GM18868 (cell line): ENCODE measurements around the gene DOC2B.
"Not testable (repeated sequence)": the region's sequence is repeated elsewhere in the genome, so short reads cannot be mapped to it uniquely, and the experiment has no call there.

ENCODE experiments used
- ATAC-seq: cut with Tn5 transposase; IDR thresholded peaks from one replicate; pipeline ENCODE4 v1.9.1; 2021; ENCODE audit warnings: mild to moderate bottlenecking, moderate library complexity; ENCODE audit not compliant: unreplicated experiment

The DOC2B gene

GRCh38 chr17:146983-147761 lies 34.3 kb downstream of the DOC2B start:
- ATAC-seq: no peak

GRCh38 chr17:146546-146945 lies 34.9 kb downstream of the DOC2B start:
- no peak for ATAC-seq

GRCh38 chr17:145671-146541 lies 35.5 kb downstream of the DOC2B start:
- ATAC-seq: no peak

- ATAC-seq: no peak
These were observed 36.3 kb downstream of the DOC2B start for GRCh38 chr17:144936-145670.

DNA sequence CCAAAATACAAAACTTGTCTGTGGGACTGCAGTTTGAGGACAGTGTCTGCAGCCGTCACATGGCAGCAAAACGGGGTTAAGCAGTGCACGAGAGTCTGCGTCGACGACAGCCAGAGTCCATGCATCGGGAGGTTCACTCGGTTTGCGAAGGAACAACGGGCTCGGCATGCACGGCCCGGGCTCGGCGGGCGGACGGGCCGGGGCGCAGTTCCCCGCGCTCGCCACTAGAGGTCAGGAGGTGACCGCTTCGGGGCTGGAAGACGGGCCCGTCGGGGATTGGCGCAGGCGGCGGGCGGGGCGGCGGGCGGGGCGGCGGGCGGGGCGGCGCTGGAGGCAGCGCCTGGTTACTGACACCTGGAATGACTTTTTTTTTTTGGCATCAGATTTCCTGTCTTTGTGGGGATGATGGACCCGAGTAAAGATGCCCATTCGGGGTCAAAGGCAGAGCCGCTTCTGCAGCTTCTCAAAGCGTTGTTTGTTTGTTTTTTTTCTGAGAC lies 37.6 kb downstream of the DOC2B start:
- ATAC-seq: no peak

- no peak for ATAC-seq
These were observed 38.3 kb downstream of the DOC2B start for GRCh38 chr17:142876-143784.

DNA sequence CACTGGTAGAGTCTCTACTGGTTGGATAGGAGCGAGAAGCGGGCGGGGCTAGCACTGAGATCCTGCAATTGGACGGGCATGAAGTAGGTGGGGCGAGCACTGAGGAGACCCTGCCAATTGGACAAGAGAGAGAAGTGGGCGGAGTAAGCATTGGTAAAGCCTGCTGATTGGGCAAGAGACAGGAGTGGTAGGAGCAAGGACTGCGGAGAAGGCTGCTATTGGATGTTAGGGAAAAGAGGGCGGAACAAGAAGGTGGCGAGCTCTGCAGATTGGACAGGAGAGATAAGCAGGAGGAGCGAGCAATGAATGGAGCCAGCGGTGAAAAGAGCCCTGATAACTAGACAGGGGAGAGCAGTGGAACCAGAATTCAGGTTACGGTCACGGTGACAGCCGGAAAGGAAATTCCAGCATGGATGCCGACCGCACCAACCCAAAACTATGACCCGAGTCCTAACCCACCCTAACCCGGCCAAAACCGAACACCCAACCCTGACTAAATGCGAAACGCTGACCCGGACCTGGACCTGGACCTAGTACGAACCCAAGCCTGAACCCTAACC lies 39.3 kb downstream of the DOC2B start:
- no peak for ATAC-seq

DNA sequence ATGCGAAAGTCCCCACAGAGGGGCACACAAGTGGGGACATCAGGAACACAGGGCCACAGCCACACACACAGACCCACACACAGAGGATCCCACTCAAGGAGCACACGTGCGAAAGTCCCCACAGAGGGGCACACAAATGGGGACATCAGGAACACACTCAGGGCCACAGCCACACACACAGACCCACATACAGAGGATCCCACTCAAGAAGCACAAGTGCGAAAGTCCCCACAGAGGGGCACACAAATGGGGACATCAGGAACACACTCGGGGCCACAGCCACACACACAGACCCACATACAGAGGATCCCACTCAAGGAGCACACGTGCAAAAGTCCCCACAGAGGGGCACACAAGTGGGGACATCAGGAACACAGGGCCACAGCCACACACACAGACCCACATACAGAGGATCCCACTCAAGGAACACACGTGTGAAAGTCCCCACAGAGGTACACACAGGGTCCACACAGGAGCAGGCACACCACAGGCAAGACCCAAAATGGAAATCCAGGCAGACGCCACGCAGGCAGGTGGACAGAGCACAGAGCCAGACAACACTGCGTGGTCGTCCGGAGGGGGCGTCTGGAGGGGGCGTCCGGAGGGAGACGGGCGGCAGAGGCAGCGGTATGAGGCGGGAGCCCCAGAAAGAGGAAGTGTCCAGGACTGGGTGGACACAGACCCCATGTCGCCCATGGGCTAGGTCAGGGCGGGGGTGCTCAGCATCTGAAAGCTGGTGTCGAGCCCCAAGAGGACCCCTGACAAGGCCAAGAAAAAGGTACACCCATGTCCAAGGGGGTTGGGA lies 41.8 kb downstream of the DOC2B start:
- ATAC-seq: not testable (repeated sequence)

DNA sequence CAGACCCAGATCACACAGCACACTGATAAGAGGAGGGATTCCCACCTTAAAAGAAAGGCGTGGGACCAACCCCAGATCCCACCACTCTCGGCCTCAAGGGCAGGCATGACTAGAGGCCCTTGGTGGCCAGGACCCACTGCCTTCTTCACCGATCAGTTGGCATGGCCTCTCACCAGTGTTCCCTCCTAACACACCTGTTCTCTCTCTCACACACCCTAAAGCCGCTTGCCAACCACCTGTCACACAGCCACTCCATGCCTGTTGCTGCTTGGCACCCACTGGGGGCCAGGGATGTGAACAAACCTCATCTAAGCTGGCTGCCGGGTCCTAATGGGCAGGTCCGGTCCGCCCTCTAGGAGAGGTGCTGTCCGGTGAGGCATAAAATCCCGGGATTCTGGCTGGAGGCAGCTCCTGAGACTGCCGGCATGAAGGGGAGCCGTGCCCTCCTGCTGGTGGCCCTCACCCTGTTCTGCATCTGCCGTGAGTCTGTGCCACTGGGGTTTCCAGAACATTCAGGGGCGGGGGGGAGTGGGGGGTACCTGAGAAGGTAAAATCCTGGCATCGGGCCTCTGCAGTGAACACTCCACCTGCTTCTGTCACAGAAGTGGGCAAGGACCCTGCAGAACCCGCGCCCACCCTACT lies 44.2 kb downstream of the DOC2B start, which contains the start of gene SCGB1C2:
Gene SCGB1C2 (plus strand): TSS at position 404 of the 642 bp plus-strand sequence. CDS start 22 bp downstream, at position 426.
- not testable (repeated sequence) for ATAC-seq

GRCh38 chr17:136531-136930 lies 44.9 kb downstream of the DOC2B start:
- ATAC-seq: peak; percentile 57

DNA sequence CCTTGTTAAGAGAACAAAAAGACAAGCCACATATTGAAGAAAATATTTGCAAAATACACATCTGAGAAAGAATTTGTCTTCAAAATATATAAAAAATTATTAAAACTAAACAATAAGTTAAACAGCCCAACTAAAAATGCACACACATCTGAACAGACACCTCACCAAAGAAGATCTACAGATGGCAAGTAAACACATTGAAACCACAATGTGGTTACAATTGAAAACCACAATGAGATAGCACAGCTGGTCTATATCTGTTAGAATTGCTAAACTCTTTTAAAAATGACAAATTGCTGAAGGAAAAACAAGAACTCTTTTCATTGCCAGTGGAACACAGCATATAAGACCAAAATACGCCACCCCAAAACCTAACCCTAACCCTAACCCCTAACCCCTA lies 45.6 kb downstream of the DOC2B start:
- ATAC-seq: not testable (repeated sequence)

- not testable (repeated sequence) for ATAC-seq
These were observed 46.4 kb downstream of the DOC2B start for GRCh38 chr17:135022-135421.

- ATAC-seq: peak; percentile 90
These were observed 47.1 kb downstream of the DOC2B start for GRCh38 chr17:134332-134785.

- not testable (repeated sequence) for ATAC-seq
These were observed 47.5 kb downstream of the DOC2B start for GRCh38 chr17:133932-134331.

GRCh38 chr17:118339-118917 lies 63.0 kb downstream of the DOC2B start:
- not testable (repeated sequence) for ATAC-seq

DNA sequence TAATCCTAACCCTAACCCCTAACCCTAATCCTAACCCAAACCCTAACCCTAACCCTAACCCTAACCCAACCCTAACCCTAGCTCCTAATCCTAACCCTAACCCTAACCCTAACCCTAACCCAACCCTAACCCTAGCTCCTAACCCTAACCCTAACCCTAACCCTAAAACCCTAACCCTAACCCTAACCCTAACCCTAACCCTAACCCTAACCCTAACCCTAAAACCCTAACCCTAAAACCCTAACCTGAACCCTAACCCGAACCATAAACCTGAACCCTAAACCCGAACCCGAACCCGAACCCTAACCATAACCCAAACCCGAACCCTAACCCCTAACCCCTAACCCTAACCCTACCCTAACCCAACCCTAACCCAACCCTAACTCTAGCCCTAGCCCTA lies 68.3 kb downstream of the DOC2B start:
- not testable (repeated sequence) for ATAC-seq
